ENCODE results near the gene CNTFR. TPM values are rescaled to one million over a fixed set of nuclear protein-coding genes. Genes with fewer than 3 reads are reported as not detected.
"Not testable (repeated sequence)": the region's sequence is repeated elsewhere in the genome, so short reads cannot be mapped to it uniquely, and the experiment has no call there.

CNTFR gene
- not detected for total RNA-seq

DNA sequence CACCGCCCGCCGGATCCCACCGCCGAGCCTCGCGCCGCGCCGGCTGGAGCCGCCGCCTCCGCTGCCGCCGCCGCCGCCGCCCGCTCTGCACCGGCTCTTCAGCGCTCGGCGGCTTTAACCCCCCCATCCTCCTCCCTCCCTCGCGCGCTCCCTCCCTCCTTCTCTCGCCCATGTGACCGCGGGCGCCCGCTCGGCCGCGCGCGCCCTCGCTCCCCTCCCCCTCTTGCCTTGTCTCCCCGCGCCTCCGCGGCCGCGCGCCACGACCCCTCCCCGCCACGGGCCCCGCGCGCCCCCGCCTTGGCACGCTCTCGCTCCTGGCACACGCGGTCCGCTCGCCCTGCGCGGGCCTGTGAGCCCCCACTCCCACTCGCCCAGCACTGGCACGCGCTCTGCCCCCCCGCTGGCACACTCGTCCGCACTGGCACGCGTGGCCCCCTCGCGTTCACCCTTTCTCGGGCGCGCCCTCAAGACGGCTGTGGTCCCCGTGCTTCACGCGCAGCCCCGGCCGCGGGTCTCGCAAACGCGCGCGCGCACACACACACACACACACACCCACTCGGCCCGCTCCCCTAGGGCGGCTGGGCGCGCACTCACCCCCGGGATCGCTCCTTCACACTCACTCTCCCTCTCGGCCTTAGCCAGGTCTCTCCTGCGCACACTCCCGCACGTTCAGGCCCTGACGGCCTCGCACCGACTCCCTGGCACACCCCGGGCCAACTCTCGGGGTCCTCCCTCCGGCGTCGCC, at the start of gene CNTFR:
Gene CNTFR, minus strand, starts transcription at position 89 of the 745 bp plus-strand sequence. CDS start 20,743 bp downstream, outside the sequence.
- H3K27me3 Mint-ChIP-seq (ENCODE audit: low read depth), result peaks cover 78% of the 10 kb centered on the region
- H3K4me3 Mint-ChIP-seq, result peak within 1 kb of the TSS; percentile 39
- no peak for ATAC-seq
- DNase-seq, result no peak
- ChIA-PET CTCF (interaction anchor here (1.9 kb wide), 1 partner anchor 14 kb away, joined by 5 read pairs; no protein-coding TSS in a partner anchor), POLR2A (no interaction called here)
- H3K9me3 Mint-ChIP-seq (ENCODE audit: insufficient read depth), result no peaks in the 10 kb centered on the region
- H3K27ac Mint-ChIP-seq, result no peak within 1 kb of the TSS
- H3K36me3 Mint-ChIP-seq (ENCODE audit: low read depth), result no peaks in the 10 kb centered on the region
- peaks cover 25% of the 10 kb centered on the region for H3K4me1 Mint-ChIP-seq (ENCODE audit: low read depth)

- DNase-seq; POLR2A ChIA-PET; ATAC-seq; H3K9me3 Mint-ChIP-seq (ENCODE audit: insufficient read depth); H3K27me3 Mint-ChIP-seq (ENCODE audit: low read depth); H3K27ac Mint-ChIP-seq; H3K4me3 Mint-ChIP-seq: not testable (repeated sequence)
- H3K36me3 Mint-ChIP-seq (ENCODE audit: low read depth), result peaks cover 19% of the 10 kb centered on the region
- CTCF ChIA-PET, result interaction anchor here (2.5 to 8.9 kb wide), 3 partner anchors 16 to 63 kb away, joined by 19 to 171 read pairs (median 131); partner anchors contain the start of genes DCTN3 and RPP25L
- peaks cover 33% of the 10 kb centered on the region for H3K4me1 Mint-ChIP-seq (ENCODE audit: low read depth)
Observed at GRCh38 chr9:34639322-34639721, 49.8 kb upstream of the CNTFR start.

DNA sequence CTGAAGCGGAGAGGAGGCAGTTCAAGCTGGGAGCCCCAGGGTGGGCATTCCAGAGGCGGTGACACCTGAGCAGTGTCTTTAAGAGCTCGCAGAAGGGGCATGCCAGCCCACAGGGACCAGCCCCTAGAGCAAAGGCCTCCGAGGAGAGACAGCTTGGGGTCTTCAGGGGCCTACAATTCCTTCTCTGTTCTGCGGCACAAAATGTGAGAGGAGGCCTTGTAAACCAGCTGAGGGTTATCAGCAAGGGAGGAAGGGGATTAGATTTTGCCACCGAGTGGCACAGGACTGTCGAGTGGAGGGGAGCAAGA, 48.6 kb upstream of the CNTFR start:
- H3K4me1 Mint-ChIP-seq (ENCODE audit: low read depth), result peaks cover 38% of the 10 kb centered on the region
- peaks cover 19% of the 10 kb centered on the region for H3K36me3 Mint-ChIP-seq (ENCODE audit: low read depth)
- H3K27me3 Mint-ChIP-seq (ENCODE audit: low read depth), result no peaks in the 10 kb centered on the region
- CTCF ChIA-PET, result interaction anchor here (1.0 to 9.0 kb wide), 13 partner anchors 8 to 137 kb away, joined by 3 to 171 read pairs (median 5); partner anchors contain the start of genes CCL27, DCTN3, GALT and RPP25L
- POLR2A ChIA-PET, result interaction anchor here (0.7 to 2.9 kb wide), 11 partner anchors 9 to 27 kb away, joined by 3 to 45 read pairs (median 7); partner anchors contain the start of genes CCL27, DCTN3, GALT and RPP25L
- peak overlapping the region; percentile 87 for H3K27ac Mint-ChIP-seq
- DNase-seq, result no peak
- ATAC-seq, result no peak
- no peaks in the 10 kb centered on the region for H3K9me3 Mint-ChIP-seq (ENCODE audit: insufficient read depth)
- peak overlapping the region; percentile 85 for H3K4me3 Mint-ChIP-seq

DNA sequence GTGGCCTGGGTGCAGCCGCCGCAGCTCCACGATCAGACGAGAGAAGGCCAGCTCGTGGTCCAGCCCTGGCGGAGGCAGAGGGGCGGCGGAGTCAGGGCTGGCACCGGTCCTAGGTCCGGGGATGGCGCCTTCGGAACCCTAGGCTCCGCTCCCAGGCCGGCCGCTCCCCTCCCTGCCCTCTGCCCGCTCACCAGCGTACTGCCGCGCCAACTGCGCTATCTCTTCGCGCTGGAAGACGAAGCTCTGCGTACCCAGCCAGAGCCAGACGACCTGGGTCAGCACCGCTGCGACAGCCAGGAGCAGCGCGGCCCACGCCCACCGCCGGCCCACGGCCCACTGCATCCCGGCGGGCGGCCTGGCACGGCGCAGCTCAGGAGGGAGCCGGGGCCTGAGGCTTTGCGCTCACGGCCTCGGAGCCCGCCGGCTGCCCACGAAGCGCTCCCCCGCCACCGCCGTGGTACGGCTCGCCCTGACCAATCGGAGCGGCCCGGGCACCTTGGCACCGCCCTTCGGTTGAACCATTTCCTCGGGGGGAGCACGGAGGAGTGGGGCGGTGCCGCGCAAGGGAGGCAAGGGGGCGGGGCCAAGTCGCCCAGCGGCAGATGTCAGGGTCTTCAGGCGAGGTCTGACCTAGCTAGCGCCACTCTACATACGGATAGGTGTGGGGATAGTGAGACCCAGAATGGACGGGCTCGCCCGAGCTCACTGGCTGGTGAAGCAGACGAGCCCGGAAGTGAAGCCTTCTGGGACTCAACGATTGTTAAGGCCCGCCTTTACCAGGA, 48.0 kb upstream of the CNTFR start, which contains the start of gene SIGMAR1:
Gene SIGMAR1, minus strand, starts transcription at position 432 of the 782 bp plus-strand sequence. Its CDS starts 90 bp downstream, at position 342.
- Mint-ChIP-seq H3K9me3 (ENCODE audit: insufficient read depth) (no peaks in the 10 kb centered on the region), H3K4me3 (peak within 1 kb of the TSS; percentile 85), H3K27ac (peak within 1 kb of the TSS; percentile 87), H3K4me1 (ENCODE audit: low read depth) (peaks cover 38% of the 10 kb centered on the region), H3K36me3 (ENCODE audit: low read depth) (peaks cover 19% of the 10 kb centered on the region), H3K27me3 (ENCODE audit: low read depth) (no peaks in the 10 kb centered on the region)
- DNase-seq, result peak; percentile 94
- ChIA-PET POLR2A (interaction anchor here (0.7 to 2.9 kb wide), 12 partner anchors 9 to 27 kb away, joined by 3 to 45 read pairs (median 6); partner anchors contain the start of genes CCL27, DCTN3, GALT and RPP25L), CTCF (interaction anchor here (1.0 to 9.0 kb wide), 16 partner anchors 8 to 234 kb away, joined by 3 to 171 read pairs (median 5); partner anchors contain the start of genes CCL27, DCTN3, GALT and RPP25L)
- peak; percentile 91 for ATAC-seq

DNA sequence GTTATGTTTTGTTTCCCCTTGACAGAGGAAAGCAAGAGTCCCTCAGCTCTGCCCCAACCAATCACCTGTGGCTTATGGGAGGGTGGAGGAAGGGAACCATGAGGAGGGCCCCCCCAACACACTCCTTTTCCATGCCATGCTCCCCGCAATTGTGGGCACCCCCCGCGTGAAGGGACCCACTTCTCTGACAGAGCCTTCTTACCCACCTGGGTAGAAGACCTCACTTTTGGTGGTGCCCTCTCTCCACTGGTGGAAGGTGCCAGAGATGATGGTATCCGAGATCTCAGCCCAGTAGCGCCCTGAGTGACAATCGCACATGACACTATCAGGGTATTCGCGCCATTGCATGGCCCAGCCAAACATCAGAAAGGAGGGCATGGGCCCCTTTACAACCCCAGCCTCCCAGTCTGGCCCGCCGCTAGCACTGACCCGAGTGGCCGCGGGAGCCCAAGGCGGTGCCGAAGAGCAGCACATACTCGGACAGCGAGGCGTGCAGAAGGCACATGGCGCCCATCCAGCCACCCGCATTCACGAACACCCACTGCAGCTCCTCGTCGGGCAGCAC, 47.3 kb upstream of the CNTFR start:
- ATAC-seq (no peak), DNase-seq (peak; percentile 35)
- CTCF ChIA-PET, result interaction anchor here (1.3 to 9.0 kb wide), 13 partner anchors 9 to 233 kb away, joined by 3 to 171 read pairs (median 7); partner anchors contain the start of genes DCTN3, GALT and RPP25L

DNA sequence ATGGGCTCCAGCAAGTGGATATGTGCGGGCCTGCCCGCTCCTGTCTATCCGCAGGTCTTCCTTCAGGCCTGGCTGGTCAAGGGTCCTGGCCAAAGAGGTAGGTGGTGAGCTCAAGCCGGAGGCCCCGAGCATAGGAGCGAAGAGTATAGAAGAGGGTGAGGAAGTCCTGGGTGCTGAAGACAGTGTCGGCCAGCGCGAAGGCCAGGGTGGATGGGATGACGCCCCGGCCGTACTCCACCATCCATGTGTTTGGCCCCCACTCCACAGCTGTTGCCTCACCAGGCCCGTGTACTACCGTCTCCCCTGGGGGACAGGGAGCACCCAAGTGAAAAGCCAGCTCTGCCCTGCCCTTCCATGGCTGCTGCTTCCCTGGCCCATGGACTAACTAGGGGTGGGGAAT, 46.0 kb upstream of the CNTFR start:
- Mint-ChIP-seq H3K27me3 (ENCODE audit: low read depth) (peaks cover 3% of the 10 kb centered on the region), H3K27ac (no peak overlapping the region), H3K4me1 (ENCODE audit: low read depth) (peaks cover 38% of the 10 kb centered on the region), H3K36me3 (ENCODE audit: low read depth) (peaks cover 19% of the 10 kb centered on the region), H3K4me3 (peak overlapping the region; percentile 85), H3K9me3 (ENCODE audit: insufficient read depth) (no peaks in the 10 kb centered on the region)
- CTCF ChIA-PET, result interaction anchor here (1.5 to 9.0 kb wide), 7 partner anchors 10 to 232 kb away, joined by 4 to 171 read pairs (median 51); partner anchors contain the start of genes CCL27, DCTN3, GALT and RPP25L
- DNase-seq, result no peak
- POLR2A ChIA-PET, result interaction anchor here (1.1 to 3.8 kb wide), 3 partner anchors 14 to 67 kb away, joined by 3 to 19 read pairs (median 11); partner anchors contain the start of genes DCTN3 and RPP25L
- ATAC-seq, result no peak

More for the DNA sequence above, 47.3 kb upstream of the CNTFR start:
- Mint-ChIP-seq H3K9me3 (ENCODE audit: insufficient read depth) (no peaks in the 10 kb centered on the region), H3K4me1 (ENCODE audit: low read depth) (peaks cover 38% of the 10 kb centered on the region), H3K27me3 (ENCODE audit: low read depth) (no peaks in the 10 kb centered on the region), H3K27ac (peak overlapping the region; percentile 87), H3K36me3 (ENCODE audit: low read depth) (peaks cover 19% of the 10 kb centered on the region), H3K4me3 (peak overlapping the region; percentile 85)
- POLR2A ChIA-PET, result interaction anchor here (1.0 to 3.8 kb wide), 9 partner anchors 10 to 28 kb away, joined by 4 to 45 read pairs (median 10); partner anchors contain the start of genes DCTN3, GALT and RPP25L

GRCh38 chr9:34634551-34635248, 45.2 kb upstream of the CNTFR start:
- Mint-ChIP-seq H3K4me1 (ENCODE audit: low read depth) (peaks cover 40% of the 10 kb centered on the region), H3K9me3 (ENCODE audit: insufficient read depth) (no peaks in the 10 kb centered on the region), H3K36me3 (ENCODE audit: low read depth) (peaks cover 19% of the 10 kb centered on the region), H3K27ac (no peak overlapping the region), H3K4me3 (no peak overlapping the region), H3K27me3 (ENCODE audit: low read depth) (peaks cover 12% of the 10 kb centered on the region)
- ChIA-PET CTCF (interaction anchor here (0.7 to 9.0 kb wide), 20 partner anchors 11 to 355 kb away, joined by 3 to 171 read pairs (median 6); partner anchors contain the start of genes CCL27, DCTN3, DNAJB5 and ENHO), POLR2A (interaction anchor here (1.1 to 3.8 kb wide), 3 partner anchors 13 to 68 kb away, joined by 3 to 19 read pairs (median 11); partner anchors contain the start of genes DCTN3 and RPP25L)
- ATAC-seq (no peak), DNase-seq (no peak)

DNA sequence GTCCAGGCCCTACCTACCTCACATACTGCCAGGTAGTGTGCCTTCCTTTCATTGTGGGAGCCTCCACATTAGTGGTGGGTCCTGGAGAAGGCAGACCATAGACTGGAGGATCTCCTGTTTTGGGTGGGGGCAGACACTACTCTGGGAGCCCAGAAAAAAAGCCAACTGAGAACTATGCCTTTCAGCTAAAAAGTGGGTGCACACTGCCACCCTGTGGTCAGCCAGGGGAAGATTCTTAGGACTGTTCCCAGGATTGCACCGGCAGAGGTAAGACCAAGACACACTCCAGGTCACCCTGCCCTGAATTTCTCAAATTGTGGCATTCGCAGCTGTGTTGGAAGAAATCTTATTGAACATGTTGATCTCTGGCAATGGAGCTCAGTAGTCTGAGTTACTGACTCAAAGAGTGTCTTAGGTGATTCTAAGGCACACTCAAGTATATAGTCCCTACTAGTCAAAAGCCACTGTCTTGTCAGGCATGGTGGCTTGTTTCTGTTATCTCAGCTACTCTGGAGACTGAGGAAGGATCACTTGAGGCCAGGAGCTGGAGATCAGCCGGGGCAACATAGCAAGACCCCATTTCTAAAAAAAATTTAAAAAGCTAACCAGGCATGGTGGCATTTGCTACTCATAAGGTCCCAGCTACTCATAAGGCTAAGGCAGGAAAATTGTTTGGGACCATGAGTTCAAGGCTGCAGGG, 44.5 kb upstream of the CNTFR start:
- Mint-ChIP-seq H3K4me3 (no peak overlapping the region), H3K27ac (no peak overlapping the region)
- peak; percentile 22 for ATAC-seq

DNA sequence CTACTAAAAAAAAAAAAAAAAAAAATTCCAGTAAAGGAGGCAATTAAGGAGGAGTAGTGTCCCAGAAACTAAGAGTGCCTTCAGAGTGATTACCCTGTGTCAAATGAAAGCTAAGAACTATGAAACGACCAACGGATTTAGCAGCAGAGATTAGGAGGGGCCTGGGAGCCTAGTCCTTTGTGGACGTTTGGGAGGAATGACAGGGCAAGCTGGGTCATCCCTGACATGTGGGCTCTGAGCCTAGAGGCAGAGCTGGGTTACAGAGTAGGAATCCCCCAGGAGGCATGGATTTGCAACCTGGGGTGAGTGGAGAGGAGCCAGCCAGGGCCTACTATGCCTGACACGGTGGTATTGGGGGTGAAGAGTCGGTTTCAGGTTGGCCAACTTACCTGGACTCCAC, 43.6 kb upstream of the CNTFR start:
- H3K4me1 Mint-ChIP-seq (ENCODE audit: low read depth), result peaks cover 41% of the 10 kb centered on the region
- POLR2A ChIA-PET, result interaction anchor here (2.2 to 3.8 kb wide), 2 partner anchors 12 to 21 kb away, joined by 11 to 19 read pairs; partner anchors contain the start of genes DCTN3 and RPP25L
- H3K27me3 Mint-ChIP-seq (ENCODE audit: low read depth), result peaks cover 24% of the 10 kb centered on the region
- no peaks in the 10 kb centered on the region for H3K9me3 Mint-ChIP-seq (ENCODE audit: insufficient read depth)
- peaks cover 19% of the 10 kb centered on the region for H3K36me3 Mint-ChIP-seq (ENCODE audit: low read depth)
- DNase-seq, result no peak
- H3K27ac Mint-ChIP-seq, result no peak overlapping the region
- H3K4me3 Mint-ChIP-seq, result no peak overlapping the region
- CTCF ChIA-PET, result interaction anchor here (0.7 to 9.0 kb wide), 14 partner anchors 10 to 229 kb away, joined by 3 to 171 read pairs (median 7); partner anchors contain the start of genes CCL27, DCTN3, FAM219A and GALT
- no peak for ATAC-seq

More for the DNA sequence above, 44.5 kb upstream of the CNTFR start:
- Mint-ChIP-seq H3K4me1 (ENCODE audit: low read depth) (peaks cover 44% of the 10 kb centered on the region), H3K27me3 (ENCODE audit: low read depth) (peaks cover 19% of the 10 kb centered on the region), H3K9me3 (ENCODE audit: insufficient read depth) (no peaks in the 10 kb centered on the region), H3K36me3 (ENCODE audit: low read depth) (peaks cover 19% of the 10 kb centered on the region)
- ChIA-PET POLR2A (interaction anchor here (1.1 to 3.8 kb wide), 3 partner anchors 13 to 69 kb away, joined by 3 to 19 read pairs (median 11); partner anchors contain the start of genes DCTN3 and RPP25L), CTCF (interaction anchor here (0.7 to 9.0 kb wide), 21 partner anchors 11 to 356 kb away, joined by 3 to 171 read pairs (median 5); partner anchors contain the start of genes CCL27, DCTN3, DNAJB5 and ENHO)
- DNase-seq, result peak; percentile 82
